ENCODE results near the gene TIMM13. TPM values are rescaled to one million over a fixed set of nuclear protein-coding genes. Genes with fewer than 3 reads are reported as not detected.

Gene TIMM13
- total RNA-seq, 1 donor from 2014 or later, result 106 TPM

DNA sequence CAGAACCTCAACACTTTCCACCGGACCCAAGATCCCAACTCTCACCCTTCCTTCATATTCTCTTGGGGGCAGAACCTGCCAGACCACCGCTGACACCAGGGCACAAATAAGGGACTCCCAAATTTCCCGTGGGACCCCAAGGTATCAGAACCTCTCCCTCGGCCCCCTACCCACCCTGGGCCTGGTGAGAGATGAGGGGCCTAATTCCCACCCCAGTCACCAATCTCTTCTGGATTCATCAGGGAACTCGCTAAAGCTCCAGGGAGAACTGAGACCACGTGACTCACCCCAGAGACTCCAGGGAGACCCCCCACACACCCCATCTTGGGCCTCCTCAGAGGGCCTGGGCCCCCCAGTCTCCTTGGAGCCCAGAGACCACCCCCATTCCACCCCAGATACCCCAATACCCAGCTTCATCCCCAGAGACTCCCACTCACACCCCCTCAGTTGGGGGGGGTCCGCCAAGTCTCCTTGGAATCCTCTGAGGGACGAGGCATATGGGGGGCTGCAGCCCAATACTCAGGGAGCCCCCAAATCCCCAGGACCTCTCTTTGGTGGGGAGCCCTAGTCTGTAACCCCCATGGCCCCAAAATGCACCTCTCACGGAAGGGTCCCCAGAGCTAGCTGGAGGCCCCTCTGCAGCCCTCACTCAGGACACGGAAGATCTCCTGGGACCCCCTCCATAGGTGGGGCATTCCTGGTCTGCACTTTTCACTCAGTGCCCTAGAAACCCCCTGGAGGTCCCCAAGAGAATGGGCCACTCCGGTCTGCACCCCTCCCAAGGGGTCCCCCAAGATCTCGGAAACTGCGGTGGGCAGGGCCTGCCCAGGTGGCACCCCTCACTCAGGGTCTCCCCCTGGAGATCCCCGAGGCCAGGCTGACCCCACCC lies 27.8 kb upstream of the TIMM13 start:
- no peak for ATAC-seq

- ATAC-seq, result no peak
Measured at GRCh38 chr19:2454199-2454961, 27.0 kb upstream of the TIMM13 start.

DNA sequence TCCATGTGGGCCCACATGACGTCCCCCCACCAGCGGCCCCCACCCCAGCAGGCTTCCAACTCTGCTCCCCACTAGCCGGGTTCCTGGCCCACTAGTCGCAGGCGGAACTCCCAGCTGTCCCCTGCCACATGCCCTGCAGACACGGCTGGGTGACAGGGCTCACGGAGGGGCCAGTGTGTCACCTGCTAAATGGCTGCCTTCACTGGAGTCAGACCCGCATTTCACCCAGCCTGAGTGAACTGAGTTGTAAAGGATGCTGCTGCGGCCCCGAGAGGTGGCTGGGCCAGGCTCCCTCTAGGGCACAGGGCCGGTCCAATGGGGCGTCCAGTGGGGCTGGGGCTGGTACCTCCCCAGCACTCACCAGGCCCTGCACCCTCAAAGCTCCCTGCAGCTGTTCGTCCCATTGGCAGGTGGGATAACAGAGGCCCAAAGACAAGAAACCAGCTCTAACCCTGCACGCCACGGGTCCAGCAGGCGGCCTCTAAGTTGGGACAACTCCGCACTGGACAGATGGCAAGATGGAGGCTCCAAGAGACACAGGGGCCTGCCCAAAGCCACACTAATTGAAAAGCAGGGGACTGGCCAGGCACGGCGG lies 26.1 kb upstream of the TIMM13 start:
- no peak for ATAC-seq

- no peak for ATAC-seq
Measured at GRCh38 chr19:2451741-2452140, 24.4 kb upstream of the TIMM13 start.

- no peak for ATAC-seq
Measured at GRCh38 chr19:2451138-2451537, 23.8 kb upstream of the TIMM13 start.

DNA sequence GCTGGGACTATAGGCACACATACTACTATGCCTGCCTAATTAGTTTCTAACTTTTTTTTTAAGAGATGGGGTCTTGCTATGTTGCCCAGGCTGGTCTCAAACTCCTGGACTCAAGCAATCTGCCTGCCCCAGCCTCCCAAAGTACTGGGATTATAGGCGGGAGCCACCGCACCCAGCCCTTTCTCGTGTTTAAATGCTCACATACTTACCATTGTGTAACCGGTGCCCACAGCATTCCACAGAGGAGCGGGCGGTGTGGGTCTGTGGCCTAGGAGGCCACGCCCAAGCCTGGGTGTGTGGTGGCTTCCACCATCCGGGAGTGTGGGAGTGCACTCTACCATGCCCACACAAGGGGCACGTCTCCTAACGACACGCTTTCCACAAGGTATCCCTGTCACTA lies 21.6 kb upstream of the TIMM13 start:
- peak; percentile 19 for ATAC-seq

DNA sequence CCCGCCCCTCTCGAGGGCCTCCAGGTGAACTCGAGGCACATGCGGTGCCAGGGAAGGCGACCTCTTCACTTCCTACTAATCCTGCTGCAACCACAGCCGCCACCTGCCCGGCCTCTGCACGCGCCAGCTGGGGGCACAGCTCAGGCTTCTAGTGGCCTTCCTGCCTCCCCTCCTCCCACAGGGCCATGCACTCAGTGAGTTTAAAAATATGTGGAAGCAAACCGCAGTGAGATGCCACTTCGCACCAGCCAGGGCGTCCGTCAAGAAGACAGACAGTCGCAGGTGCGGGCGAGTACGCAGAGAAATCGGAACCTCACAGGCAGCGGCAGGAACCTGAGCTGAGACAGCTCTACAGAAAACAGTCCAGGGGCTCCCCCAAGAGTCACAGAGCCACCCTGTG lies 19.0 kb upstream of the TIMM13 start:
- ATAC-seq, result no peak

GRCh38 chr19:2444251-2445002 lies 17.0 kb upstream of the TIMM13 start:
- no peak for ATAC-seq

DNA sequence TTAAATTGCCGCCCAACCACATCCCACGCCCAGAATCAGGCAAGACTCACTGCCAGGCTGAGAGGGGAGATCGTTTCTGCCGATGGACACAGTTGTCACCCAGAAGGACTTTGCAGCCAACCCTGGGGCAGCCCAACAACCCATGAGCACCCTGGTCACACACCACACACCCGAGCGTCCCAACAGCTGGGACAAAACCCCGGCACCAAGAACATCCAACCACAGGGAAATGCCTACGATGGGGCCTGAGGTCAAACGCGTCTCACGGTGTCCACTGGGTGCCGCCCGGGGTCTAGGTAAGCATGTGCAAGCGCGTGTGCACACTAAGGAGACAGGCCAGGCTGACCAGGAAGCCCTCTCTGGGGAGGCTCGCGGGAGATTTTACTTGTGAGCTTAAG lies 16.4 kb upstream of the TIMM13 start:
- ATAC-seq, result no peak

DNA sequence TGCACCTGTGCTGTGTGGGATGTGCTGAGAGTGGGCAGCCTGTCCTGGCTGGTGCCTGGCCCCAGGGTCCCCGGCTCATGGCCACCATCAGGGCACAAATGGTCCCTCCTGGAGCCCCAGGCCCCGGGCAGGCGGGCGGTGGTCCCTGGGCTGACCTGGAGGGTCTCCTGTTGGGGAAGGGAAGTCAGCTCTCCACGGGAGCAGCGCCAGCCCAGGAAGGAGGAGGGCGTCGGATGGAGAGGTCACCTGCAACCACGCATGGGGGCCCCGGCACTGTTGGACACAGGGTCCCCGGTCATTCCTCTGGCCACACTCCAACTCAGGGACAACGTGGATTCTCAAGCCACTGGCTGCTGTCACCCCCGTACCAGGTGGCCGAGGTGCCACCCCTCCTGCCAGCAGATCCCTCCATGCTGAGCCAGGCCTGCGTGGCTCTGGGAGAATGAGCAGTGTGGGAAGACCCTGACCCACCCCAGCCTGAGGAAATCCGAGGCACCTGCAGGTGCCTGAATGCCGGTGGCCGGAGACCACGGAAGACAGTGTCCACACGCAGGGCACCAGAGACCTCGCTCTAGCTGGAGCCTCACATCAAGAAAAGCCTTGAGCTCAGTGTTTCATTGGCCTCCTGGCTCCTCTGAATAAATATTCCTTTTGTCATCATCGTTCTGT lies 15.9 kb upstream of the TIMM13 start:
- peak; percentile 7 for ATAC-seq

DNA sequence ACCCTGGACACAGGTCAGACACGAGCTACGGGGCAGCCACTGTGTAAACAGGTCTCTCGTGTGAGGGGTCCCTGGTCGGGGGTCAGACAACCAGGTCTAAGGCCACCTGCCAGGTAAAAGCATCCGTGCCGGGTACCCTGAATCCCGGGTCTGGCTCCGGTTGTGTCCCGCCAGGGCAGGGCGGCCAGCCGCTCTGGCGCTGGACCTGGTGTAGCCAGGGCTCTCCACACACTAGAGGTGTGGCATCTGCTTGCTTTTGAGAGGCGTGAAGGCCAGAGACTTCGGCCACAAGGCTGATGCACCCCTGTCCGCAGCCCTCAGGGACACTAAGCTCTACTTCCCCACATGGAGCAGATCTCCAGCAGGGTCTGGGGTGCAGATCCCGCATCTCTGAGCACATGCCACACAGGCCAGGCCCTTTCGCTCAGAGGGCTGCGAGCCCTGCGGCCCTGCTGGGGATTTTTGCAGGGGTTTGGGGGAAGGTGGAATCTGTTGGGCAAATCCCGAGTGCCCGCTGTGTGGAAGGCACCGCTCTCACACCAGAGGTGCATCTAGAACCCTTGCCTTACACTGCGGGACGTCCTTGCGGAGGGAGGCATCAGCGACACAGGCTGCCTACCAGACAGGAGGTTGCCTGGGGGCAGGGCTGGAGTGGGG lies 13.8 kb upstream of the TIMM13 start:
- ATAC-seq, result no peak

DNA sequence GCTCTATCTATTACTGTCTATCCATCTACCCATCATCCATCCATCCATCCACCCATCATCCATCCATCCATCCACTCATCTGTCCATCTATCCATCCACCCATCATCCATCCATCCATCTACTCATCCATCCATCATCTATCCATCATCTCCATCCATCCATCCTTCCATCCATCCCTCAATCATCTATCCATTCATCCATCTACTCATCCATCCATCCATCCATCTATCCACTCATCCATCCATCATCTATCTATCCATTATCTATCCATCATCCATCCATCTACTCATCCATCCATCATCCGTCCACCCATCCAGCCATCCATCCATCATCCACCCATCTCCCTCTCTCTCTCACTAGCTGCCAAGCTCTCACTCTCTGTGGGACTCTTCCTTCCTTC lies 13.1 kb upstream of the TIMM13 start:
- ATAC-seq, result no peak

- no peak for ATAC-seq
Measured at GRCh38 chr19:2438178-2438577, 10.8 kb upstream of the TIMM13 start.

GRCh38 chr19:2436926-2437325 lies 9.5 kb upstream of the TIMM13 start:
- ATAC-seq, result no peak

- no peak for ATAC-seq
Measured at GRCh38 chr19:2436384-2436783, 9.0 kb upstream of the TIMM13 start.

DNA sequence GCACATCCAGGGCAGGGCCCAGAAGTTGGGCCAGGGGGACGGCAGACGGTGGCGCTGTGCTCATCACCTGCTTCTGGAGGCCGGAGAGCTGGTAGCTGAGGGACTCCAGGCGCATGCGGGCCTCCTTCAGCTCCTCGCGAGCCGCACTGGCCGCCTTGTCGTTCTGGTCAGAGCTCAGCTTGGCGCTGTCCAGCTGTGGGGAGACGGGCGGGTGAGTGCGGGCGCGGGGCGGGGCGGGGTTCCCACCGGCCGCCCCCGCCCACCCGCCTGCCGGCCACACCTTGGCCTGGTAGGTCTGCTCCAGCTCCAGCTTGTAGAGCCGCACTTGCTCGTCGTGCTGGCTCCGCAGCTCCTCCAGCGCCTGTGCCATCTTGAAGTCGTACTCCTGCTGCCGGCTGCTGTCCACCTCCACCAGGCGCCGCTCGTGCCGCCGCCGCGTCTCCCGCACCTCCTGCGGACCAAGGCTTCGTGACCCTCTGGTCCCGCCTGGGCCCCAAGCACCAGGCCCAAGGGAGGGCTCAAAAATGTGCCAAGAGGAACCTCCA lies 7.4 kb upstream of the TIMM13 start:
- ATAC-seq, result no peak

GRCh38 chr19:2434267-2434666 lies 6.9 kb upstream of the TIMM13 start:
- ATAC-seq, result no peak

GRCh38 chr19:2433854-2434253 lies 6.5 kb upstream of the TIMM13 start:
- ATAC-seq, result no peak

GRCh38 chr19:2432131-2432848 lies 4.9 kb upstream of the TIMM13 start:
- ATAC-seq, result no peak

DNA sequence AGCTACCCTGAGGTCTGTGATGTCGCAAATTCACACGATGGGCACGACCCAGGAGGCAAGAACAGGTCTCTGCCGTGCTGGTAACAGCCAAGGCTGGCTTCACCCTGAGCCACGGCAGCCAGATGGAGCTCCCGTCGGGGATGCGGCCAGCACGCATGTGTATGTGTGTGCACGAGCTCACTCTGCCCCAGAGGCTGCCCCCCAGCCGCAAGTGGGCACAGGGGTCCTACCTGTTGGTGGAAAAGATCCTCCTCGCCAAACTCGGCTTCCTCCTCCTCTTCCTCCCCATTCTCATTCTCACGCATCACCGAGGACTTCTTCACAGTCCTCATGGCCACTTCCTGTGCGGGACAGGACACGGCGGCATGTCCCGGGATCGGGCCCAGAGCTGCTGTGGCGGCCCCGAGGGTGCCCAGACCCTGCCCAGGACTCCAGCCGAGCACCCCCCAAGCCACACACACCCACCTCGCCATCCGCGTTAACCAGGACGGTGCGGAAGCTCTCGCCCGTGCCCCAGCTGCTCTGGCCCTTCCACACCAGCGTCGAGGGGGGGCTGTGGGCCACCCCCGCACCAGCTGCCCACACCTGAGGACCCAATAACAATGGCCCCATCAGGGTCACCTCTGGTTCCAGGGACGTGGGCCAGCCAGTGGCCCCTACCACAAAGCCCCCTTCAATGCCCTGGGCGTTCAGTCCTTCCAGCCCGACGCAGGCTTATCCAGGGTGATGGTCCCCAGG lies 4.1 kb upstream of the TIMM13 start:
- no peak for ATAC-seq
